Sigmoid colon (tissue), 7 donors: ENCODE measurements around the gene EVC. TPM values are rescaled to one million over a fixed set of nuclear protein-coding genes. Genes with fewer than 3 reads are reported as not detected.
"Not testable (repeated sequence)": the region's sequence is repeated elsewhere in the genome, so short reads cannot be mapped to it uniquely, and the experiment has no call there.

ENCODE experiments used
- DNase-seq: peaks from one replicate; pipeline ENCODE4 v3.0.0-alpha.2; 2019
- H3K27ac ChIP-seq, 4 donors: fragments of 200-600 bp; sonication (generic); one replicate each; pipeline ENCODE4 v1.5.1; 2016 to 2019; ENCODE audit warnings: mild to moderate bottlenecking in 1 of 4
- H3K27me3 ChIP-seq, 3 donors: fragments of 200-600 bp; sonication (generic); one replicate each; pipeline ENCODE4 v1.5.1; 2019; ENCODE audit warnings: mild to moderate bottlenecking in 1 of 3
- H3K36me3 ChIP-seq, 4 donors: fragments of 200-600 bp; sonication (generic); one replicate each; pipeline ENCODE4 v1.5.1; 2016 to 2019
- H3K4me1 ChIP-seq, 4 donors: fragments of 200-600 bp; sonication (generic); one replicate each; pipeline ENCODE4 v1.5.1; 2017 to 2019
- H3K4me3 ChIP-seq, 4 donors: fragments of 200-600 bp; sonication (generic); one replicate each; pipeline ENCODE4 v1.5.1; 2017 to 2019; ENCODE audit warnings: mild to moderate bottlenecking in 2 of 4, moderate library complexity in 1 of 4
- H3K9me3 ChIP-seq, 4 donors: fragments of 200-600 bp in 3 of 4; sonication (generic) in 3 of 4; one replicate each; pipeline versions ENCODE4 v1.5.1 to v1.6.1; 2013 to 2019
- EP300 ChIP-seq, 4 donors: sonication (generic); formaldehyde crosslinking; IDR thresholded peaks; one replicate each; pipeline ENCODE4 v1.6.1; 2017; ENCODE audit warnings: antibody characterized with exemption in 4 of 4
- POLR2A ChIP-seq, 2 donors: fragments of 450-650 bp; IDR thresholded peaks; one replicate each; pipeline ENCODE4 v1.6.1; 2016; ENCODE audit warnings: antibody characterized with exemption in 2 of 2, mild to moderate bottlenecking in 2 of 2, moderate library complexity in 2 of 2
- POLR2AphosphoS5 ChIP-seq, 4 donors: sonication (generic); formaldehyde crosslinking; IDR thresholded peaks; one replicate each; pipeline ENCODE4 v1.6.1; 2017; ENCODE audit warnings: antibody characterized with exemption in 4 of 4
- WGBS, 2 donors: extraction: QIAGEN DNeasy Blood & Tissue Kit; methylation state at CpG; one replicate each; pipeline ENCODE4 v1.1.7; 2013; 5-methylcytosine and 5-hydroxymethylcytosine counted together
- intact Hi-C: fragments of 100-400 bp; cut with DNase I; formaldehyde crosslinking; loops from one replicate; pipeline ENCODE4 v1.15.1; 2023
- polyA plus RNA-seq, 3 donors: library from polyadenylated mRNA; stranded (reverse); fragments of 200-250 nt; gene quantifications; one replicate each; pipeline ENCODE4 v1.2.3, GENCODE V29; 2013
- total RNA-seq, 4 donors: library from RNA; depleted of rRNA; stranded (reverse); fragments of >200 nt; gene quantifications; one replicate each; pipeline ENCODE4 v1.1.0, GENCODE V29; 2016
- TF ChIP-seq, protein P1 (sequence below), 4 experiments: fragments of 450-650 bp in 3 of 4; fragments of 200-600 bp in 1 of 4; IDR thresholded peaks; one replicate each; pipeline ENCODE4 v1.5.1; 2016 to 2019; ENCODE audit warnings: antibody characterized with exemption in 4 of 4, mild to moderate bottlenecking in 3 of 4, moderate library complexity in 2 of 4
- donor health status: healthy with polysubstance abuse.
- donor health status: Bipolar disorder and iron deficiency.
- donor health status: healthy.

The EVC gene
- total and polyA plus RNA-seq, 7 donors = 0.46 to 35.2 (median 15.6) TPM

DNA sequence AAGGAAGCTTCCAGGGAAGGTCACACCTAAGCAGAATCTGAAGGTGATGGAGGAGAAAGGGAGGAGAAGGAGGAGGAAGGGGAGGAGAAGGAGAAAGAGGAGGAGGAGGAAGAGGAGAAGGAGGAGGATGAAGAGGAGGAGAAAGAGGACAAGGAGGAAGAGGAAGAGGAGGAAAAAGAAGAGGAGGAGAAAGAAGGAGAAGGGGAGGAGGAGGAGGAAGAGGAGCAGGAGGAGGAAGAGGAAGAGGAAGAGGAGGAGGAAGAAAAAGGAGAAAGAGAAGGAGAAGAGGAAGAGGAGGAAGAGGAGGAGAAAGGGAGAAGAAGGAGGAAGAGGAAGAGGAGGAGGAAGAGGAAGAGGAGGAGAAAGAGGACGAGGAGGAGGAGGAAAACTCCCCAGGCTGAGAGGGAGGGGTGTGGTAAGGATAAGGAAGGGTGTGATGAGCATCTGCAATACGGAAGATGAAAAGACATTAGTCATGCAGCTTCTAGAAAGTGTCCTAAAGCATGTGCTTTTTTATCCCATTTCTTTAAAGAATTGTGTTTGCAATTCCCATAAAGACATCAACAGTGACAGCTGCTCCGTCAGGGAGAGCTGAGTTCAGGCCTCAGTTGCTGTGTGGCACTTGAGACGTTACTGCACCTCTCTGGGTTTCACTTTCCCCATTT is 140.8 kb downstream of the EVC start:
- Histone ChIP-seq H3K4me1 (no peaks in the 10 kb centered on the region), H3K27ac (no peak overlapping the region), H3K36me3 (no peaks in the 10 kb centered on the region), H3K27me3 (peaks cover 0 to 10% (median 3%) of the 10 kb centered on the region in 3 donors), H3K4me3 (no peak overlapping the region), H3K9me3 (no peaks in the 10 kb centered on the region)
- no peak for DNase-seq
- intact Hi-C loops = no loop called here
- TF ChIP-seq EP300 (IDR thresholded peaks at IDR 0.05) (no peak), POLR2AphosphoS5 (IDR thresholded peaks at IDR 0.05) (no peak), POLR2A (IDR thresholded peaks at IDR 0.05) (no peak)
- TF ChIP-seq, protein P1, sequence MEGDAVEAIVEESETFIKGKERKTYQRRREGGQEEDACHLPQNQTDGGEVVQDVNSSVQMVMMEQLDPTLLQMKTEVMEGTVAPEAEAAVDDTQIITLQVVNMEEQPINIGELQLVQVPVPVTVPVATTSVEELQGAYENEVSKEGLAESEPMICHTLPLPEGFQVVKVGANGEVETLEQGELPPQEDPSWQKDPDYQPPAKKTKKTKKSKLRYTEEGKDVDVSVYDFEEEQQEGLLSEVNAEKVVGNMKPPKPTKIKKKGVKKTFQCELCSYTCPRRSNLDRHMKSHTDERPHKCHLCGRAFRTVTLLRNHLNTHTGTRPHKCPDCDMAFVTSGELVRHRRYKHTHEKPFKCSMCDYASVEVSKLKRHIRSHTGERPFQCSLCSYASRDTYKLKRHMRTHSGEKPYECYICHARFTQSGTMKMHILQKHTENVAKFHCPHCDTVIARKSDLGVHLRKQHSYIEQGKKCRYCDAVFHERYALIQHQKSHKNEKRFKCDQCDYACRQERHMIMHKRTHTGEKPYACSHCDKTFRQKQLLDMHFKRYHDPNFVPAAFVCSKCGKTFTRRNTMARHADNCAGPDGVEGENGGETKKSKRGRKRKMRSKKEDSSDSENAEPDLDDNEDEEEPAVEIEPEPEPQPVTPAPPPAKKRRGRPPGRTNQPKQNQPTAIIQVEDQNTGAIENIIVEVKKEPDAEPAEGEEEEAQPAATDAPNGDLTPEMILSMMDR (IDR thresholded peaks at IDR 0.05) = no peak
- WGBS, 2 donors = 58 to 75% methylated on average over 4 of the region's 4 CpGs

DNA sequence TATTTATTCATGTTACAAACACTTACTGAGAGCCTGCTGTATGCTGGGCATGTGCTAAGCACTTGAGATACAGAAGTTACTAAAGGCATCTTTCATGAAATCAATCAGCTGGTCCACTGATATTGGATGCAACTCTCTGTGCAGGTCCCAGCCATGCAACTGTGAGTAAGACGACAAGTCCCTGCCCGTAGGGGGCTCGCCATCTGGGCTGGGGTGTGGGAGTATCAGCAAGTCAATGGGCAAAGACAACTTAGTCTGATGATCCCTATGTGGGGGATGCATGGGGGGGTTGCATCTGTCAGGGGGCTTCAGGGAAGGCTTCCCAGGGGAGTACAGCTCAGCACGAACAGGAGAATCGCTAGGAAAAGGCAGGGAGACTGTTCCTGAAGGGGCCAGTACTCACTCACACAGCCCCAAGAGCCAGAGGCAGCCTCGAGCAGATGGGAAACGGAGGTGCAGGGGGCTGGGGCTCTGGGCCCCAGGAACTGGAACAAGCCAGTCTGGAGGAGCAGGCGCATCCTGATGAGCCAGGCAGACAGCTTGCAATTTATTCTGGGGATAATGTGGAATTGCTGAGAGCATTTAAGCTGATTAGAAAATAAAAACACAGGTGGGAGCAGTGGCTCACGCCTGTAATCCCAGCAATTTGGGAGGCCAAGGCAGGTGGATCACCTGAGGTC is 141.7 kb downstream of the EVC start:
- H3K36me3 ChIP-seq = no peaks in the 10 kb centered on the region
- TF ChIP-seq EP300 (IDR thresholded peaks at IDR 0.05) = no peak
- no peak for TF ChIP-seq POLR2AphosphoS5 (IDR thresholded peaks at IDR 0.05)
- no peak for TF ChIP-seq POLR2A (IDR thresholded peaks at IDR 0.05)
- TF ChIP-seq, protein P1 (IDR thresholded peaks at IDR 0.05) = no peak
- intact Hi-C loops = no loop called here
- no peaks in the 10 kb centered on the region for H3K4me1 ChIP-seq
- no peak overlapping the region for H3K27ac ChIP-seq
- H3K9me3 ChIP-seq = no peaks in the 10 kb centered on the region
- H3K4me3 ChIP-seq = no peak overlapping the region
- peaks cover 0 to 10% (median 3%) of the 10 kb centered on the region in 3 donors for H3K27me3 ChIP-seq
- no peak for DNase-seq
- 66 to 83% methylated on average over 9 of the region's 9 CpGs for WGBS, 2 donors

DNA sequence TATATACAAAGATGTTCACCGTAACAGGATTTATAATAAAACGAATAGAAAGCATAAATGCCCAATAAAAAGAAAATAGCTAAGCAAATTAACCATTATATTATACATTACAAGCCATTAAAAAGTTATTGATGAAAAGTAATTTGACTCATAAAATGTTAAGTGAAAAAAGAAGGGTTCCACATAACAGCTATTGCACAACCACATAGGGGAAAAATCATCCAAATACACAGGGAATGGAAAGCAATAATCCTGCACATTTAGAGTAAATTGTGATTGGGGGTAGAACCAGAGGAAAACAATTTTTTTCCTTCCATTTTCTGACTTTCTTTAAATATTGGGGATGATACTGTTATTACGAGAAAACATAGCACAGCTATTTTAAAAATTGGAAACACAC is 143.9 kb downstream of the EVC start:
- H3K27me3 ChIP-seq = peaks cover 0 to 10% (median 3%) of the 10 kb centered on the region in 3 donors
- no peak for TF ChIP-seq EP300 (IDR thresholded peaks at IDR 0.05)
- TF ChIP-seq, protein P1 (IDR thresholded peaks at IDR 0.05) = no peak
- TF ChIP-seq POLR2A (IDR thresholded peaks at IDR 0.05) = no peak
- TF ChIP-seq POLR2AphosphoS5 (IDR thresholded peaks at IDR 0.05) = no peak
- 84 to 90% methylated on average over 3 of the region's 3 CpGs for WGBS, 2 donors
- no peak overlapping the region for H3K4me3 ChIP-seq
- H3K4me1 ChIP-seq = no peaks in the 10 kb centered on the region
- no peak for DNase-seq
- H3K9me3 ChIP-seq = no peaks in the 10 kb centered on the region
- intact Hi-C loops = no loop called here
- no peak overlapping the region for H3K27ac ChIP-seq
- no peaks in the 10 kb centered on the region for H3K36me3 ChIP-seq

DNA sequence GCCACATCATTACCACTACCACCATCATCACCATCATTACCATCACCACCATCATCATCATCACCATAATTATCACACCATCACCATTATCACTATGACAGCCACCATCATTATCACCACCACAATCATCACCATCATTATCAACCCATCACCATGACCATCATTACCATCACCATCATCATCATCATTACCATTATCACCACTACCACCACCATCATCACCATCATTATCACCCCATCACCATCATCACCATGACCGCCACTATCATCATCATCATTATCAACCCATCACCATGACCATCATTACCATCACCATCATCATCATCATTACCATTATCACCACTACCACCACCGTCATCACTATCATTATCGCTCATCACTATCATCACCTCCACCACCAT is 145.4 kb downstream of the EVC start:
- WGBS, 2 donors = 96 to 97% methylated on average over 3 of the region's 3 CpGs
- DNase-seq, H3K36me3 ChIP-seq, H3K9me3 ChIP-seq, intact Hi-C loops, H3K27me3 ChIP-seq, H3K4me3 ChIP-seq, H3K27ac ChIP-seq, H3K4me1 ChIP-seq: not testable (repeated sequence)

DNA sequence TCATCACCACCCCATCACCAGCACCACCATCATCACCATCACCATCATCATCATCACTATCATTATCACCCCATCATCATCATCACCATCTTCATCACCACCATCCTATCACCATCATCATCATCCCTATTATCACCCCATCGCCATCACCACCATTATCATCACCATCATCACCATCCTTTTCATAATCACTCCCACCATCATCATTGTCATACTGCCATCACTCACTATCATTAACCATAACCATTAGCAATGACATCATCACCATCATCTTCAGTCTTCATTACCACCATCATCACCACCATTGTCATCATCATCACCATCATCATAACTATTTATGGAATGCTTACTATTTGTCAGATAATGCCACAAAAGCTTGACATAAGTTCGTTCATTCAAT is 146.2 kb downstream of the EVC start:
- peaks cover 0 to 1% (median 0%) of the 10 kb centered on the region in 3 donors for H3K27me3 ChIP-seq
- H3K9me3 ChIP-seq = no peaks in the 10 kb centered on the region
- intact Hi-C loops = no loop called here
- H3K36me3 ChIP-seq = no peaks in the 10 kb centered on the region
- TF ChIP-seq EP300 (IDR thresholded peaks at IDR 0.05) = no peak
- TF ChIP-seq, protein P1 (IDR thresholded peaks at IDR 0.05) = no peak
- TF ChIP-seq POLR2A (IDR thresholded peaks at IDR 0.05) = no peak
- TF ChIP-seq POLR2AphosphoS5 (IDR thresholded peaks at IDR 0.05) = no peak
- H3K4me1 ChIP-seq = no peaks in the 10 kb centered on the region
- WGBS, 2 donors = 77 to 87% methylated on average over 2 of the region's 2 CpGs
- H3K4me3 ChIP-seq = no peak overlapping the region
- no peak overlapping the region for H3K27ac ChIP-seq
- DNase-seq = no peak
